Measurements from ENCODE around the gene FXYD5. TPM values are rescaled to one million over a fixed set of nuclear protein-coding genes. Genes with fewer than 3 reads are reported as not detected.

Gene FXYD5
- total RNA-seq, 1 experiment from 2014 or later = 100 TPM

- H3K27me3 ChIP-seq (ENCODE audit: insufficient read depth, low read length) = no peaks in the 10 kb centered on the region
- H3K9me3 Mint-ChIP-seq = no peaks in the 10 kb centered on the region; a peak in 1 of 5 replicates
- H3K56ac ChIP-seq (ENCODE audit: insufficient read length, low read depth, low read length) = no peak overlapping the region
- H3K27me3 Mint-ChIP-seq (ENCODE audit: low read depth) = no peaks in the 10 kb centered on the region; the same call in 1 of the 2 replicates
- H2BK5ac ChIP-seq (ENCODE audit: insufficient read length, low read length) = no peak overlapping the region
- H2AK5ac ChIP-seq (ENCODE audit: insufficient read length, low read length) = no peak overlapping the region
- no peaks in the 10 kb centered on the region for H3K9me3 ChIP-seq (ENCODE audit: control insufficient read depth, low read depth, low read length)
- H3T11ph ChIP-seq (ENCODE audit: low read length) = no peak overlapping the region
- H3K4me2 ChIP-seq (ENCODE audit: insufficient read depth, insufficient read length, low read length) = no peak overlapping the region
- H3K14ac ChIP-seq (ENCODE audit: insufficient read depth, low read length) = no peak overlapping the region
- H3K27ac Mint-ChIP-seq = no peak overlapping the region
- no peak overlapping the region for H3K27ac ChIP-seq (ENCODE audit: insufficient read length, low read depth, low read length)
- H2BK20ac ChIP-seq (ENCODE audit: low read depth, low read length, poor library complexity, severe bottlenecking) = no peak overlapping the region
- H3K9ac ChIP-seq (ENCODE audit: extremely low read depth, insufficient read length, low read length) = no peak overlapping the region
- no peaks in the 10 kb centered on the region; a peak in 1 of 7 replicates for H3K36me3 Mint-ChIP-seq (ENCODE audit: insufficient read depth in 1 of 3, low read depth in 3 of 3)
- DNase-seq = no peak
- no peaks in the 10 kb centered on the region for H4K20me1 ChIP-seq (ENCODE audit: control insufficient read depth, insufficient read depth, insufficient read length)
- peaks cover 18% of the 10 kb centered on the region for H3K4me1 ChIP-seq (ENCODE audit: insufficient read depth, low read length)
- H3K23me2 ChIP-seq (ENCODE audit: insufficient read length, low read depth, low read length, poor library complexity, severe bottlenecking) = no peaks in the 10 kb centered on the region
- H3K4me3 Mint-ChIP-seq = no peak overlapping the region
- H4K5ac ChIP-seq (ENCODE audit: insufficient read length, low read depth, low read length) = no peak overlapping the region
- H3K18ac ChIP-seq (ENCODE audit: insufficient read length, low read depth, low read length) = no peak overlapping the region
- H3K79me1 ChIP-seq (ENCODE audit: insufficient read depth, low read depth, low read length, poor library complexity, severe bottlenecking) = no peaks in the 10 kb centered on the region
- H2AFZ ChIP-seq (ENCODE audit: low read length) = no peak overlapping the region
- H4K8ac ChIP-seq (replicated peaks; ENCODE audit: insufficient read length, low read depth, low read length) = no peak overlapping the region
- no peak overlapping the region for H3K23ac ChIP-seq (ENCODE audit: insufficient read length, low read depth, low read length)
- no peak overlapping the region for H2BK15ac ChIP-seq (ENCODE audit: low read depth, low read length)
- H2BK120ac ChIP-seq (ENCODE audit: low read depth, low read length, poor library complexity, severe bottlenecking) = no peak overlapping the region
- no CpG with 5 or more reads among the region's 2 CpGs for WGBS (ENCODE audit: extremely low coverage, insufficient read length, low lambda C conversion rate)
- H3K4me1 Mint-ChIP-seq = peaks cover 50 to 53% of the 10 kb centered on the region in 2 experiments
- no peak for TF ChIP-seq CTCF (conservative IDR thresholded peaks at IDR 0.05)
- no peaks in the 10 kb centered on the region for H3K79me2 ChIP-seq (ENCODE audit: insufficient read depth, low read length)
- H3K4ac ChIP-seq (ENCODE audit: low read depth, low read length) = no peak overlapping the region
- no peak overlapping the region for H4K91ac ChIP-seq (ENCODE audit: insufficient read length, low read depth, low read length)
- H2BK12ac ChIP-seq (ENCODE audit: insufficient read length, low read depth, low read length) = no peak overlapping the region
Measured at GRCh38 chr19:35199481-35199880, 44.9 kb downstream of the FXYD5 start.
